Measurements from ENCODE around the gene ABL1.

DNA sequence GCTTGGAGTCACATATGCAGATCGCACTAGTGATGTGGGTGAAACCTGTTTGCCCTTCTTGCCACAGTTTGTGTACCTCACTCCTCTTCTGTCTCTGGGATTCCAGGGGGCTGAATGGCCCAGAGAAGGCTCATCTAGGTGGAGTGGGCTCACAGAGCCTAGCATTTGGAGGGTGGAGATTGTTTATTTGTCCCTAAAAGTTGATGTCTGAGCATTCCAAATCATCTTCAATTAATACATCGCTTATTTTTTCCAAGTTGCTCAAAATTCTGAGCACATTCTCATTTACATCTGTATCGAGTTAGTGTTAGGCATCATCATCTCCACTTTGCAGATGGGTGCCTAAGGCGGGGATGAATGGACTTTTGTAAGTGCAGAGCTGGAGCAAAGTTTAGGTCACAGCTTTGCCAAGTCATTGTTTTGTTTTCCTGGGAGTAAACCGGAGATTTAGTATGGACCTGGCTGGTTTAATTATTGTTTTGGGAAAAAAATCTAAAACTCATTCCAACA, 2.0 kb downstream of the ABL1 start:
- TF ChIP-seq, protein P1, sequence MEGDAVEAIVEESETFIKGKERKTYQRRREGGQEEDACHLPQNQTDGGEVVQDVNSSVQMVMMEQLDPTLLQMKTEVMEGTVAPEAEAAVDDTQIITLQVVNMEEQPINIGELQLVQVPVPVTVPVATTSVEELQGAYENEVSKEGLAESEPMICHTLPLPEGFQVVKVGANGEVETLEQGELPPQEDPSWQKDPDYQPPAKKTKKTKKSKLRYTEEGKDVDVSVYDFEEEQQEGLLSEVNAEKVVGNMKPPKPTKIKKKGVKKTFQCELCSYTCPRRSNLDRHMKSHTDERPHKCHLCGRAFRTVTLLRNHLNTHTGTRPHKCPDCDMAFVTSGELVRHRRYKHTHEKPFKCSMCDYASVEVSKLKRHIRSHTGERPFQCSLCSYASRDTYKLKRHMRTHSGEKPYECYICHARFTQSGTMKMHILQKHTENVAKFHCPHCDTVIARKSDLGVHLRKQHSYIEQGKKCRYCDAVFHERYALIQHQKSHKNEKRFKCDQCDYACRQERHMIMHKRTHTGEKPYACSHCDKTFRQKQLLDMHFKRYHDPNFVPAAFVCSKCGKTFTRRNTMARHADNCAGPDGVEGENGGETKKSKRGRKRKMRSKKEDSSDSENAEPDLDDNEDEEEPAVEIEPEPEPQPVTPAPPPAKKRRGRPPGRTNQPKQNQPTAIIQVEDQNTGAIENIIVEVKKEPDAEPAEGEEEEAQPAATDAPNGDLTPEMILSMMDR (IDR thresholded peaks at IDR 0.05) = no peak
- no peak for TF ChIP-seq POLR2A (IDR thresholded peaks at IDR 0.05)

Data from esophagus squamous epithelium (tissue), 4 donors.